GM23338 (cell line): ENCODE results near the gene DEXI.

Experiments
- EZH2 ChIP-seq: fragments of 200-600 bp; sonication (generic); IDR thresholded peaks from one replicate; pipeline ENCODE4 v1.8.0; 2017; ENCODE audit warnings: antibody characterized with exemption, mild to moderate bottlenecking, low read depth; ENCODE audit not compliant: unreplicated experiment
- POLR2AphosphoS5 ChIP-seq: IDR thresholded peaks from 2 replicates; pipeline ENCODE4 v1.6.1; 2016; ENCODE audit warnings: antibody characterized with exemption, low read depth

- no peak for TF ChIP-seq EZH2
- TF ChIP-seq POLR2AphosphoS5, result no peak
Observed at GRCh38 chr16:10931134-10931533, 11.1 kb downstream of the DEXI start.
